DMS153 treated with DMSO at 0.1 percent for 48 hours (cell line): ENCODE results near the gene TMEM190.
"Not testable (repeated sequence)": the region's sequence is repeated elsewhere in the genome, so short reads cannot be mapped to it uniquely, and the experiment has no call there.

Experiments used
- DNase-seq: peaks from one replicate; lab custom pipeline; 2025; ENCODE audit not compliant: unreplicated experiment; lab: John Stamatoyannopoulos, UW

The TMEM190 gene

GRCh38 chr19:55389386-55390317 lies 13.0 kb downstream of the TMEM190 start:
- DNase-seq, result no peak

DNA sequence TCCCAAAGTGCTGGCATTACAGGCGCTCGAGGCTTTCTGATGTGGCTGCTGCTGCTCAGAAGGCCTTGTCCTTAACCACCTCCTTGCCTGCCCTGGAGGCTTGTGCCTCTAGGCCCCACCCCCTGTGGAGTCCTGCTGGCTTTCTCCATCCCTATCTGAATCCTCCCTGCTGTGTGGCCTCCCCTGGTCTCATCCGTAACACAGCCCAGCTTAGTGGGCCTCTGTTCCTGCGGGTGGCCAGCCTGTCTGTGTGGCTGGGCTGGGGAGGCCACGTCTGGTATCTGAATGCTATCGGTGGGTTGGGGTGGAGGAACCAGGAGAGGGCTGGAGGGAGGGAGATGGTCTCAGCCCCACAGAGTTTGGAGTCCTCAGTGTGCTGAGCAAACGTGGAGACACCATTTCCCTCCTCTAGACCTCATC lies 13.8 kb downstream of the TMEM190 start:
- DNase-seq, result no peak

- DNase-seq, result no peak
Measured at GRCh38 chr19:55391191-55391670, 14.6 kb downstream of the TMEM190 start.

- no peak for DNase-seq
Measured at GRCh38 chr19:55391702-55392615, 15.3 kb downstream of the TMEM190 start.

GRCh38 chr19:55392820-55393761 lies 16.5 kb downstream of the TMEM190 start:
- DNase-seq, result no peak

- DNase-seq, result no peak
Measured at GRCh38 chr19:55398200-55398925, 21.7 kb downstream of the TMEM190 start.

DNA sequence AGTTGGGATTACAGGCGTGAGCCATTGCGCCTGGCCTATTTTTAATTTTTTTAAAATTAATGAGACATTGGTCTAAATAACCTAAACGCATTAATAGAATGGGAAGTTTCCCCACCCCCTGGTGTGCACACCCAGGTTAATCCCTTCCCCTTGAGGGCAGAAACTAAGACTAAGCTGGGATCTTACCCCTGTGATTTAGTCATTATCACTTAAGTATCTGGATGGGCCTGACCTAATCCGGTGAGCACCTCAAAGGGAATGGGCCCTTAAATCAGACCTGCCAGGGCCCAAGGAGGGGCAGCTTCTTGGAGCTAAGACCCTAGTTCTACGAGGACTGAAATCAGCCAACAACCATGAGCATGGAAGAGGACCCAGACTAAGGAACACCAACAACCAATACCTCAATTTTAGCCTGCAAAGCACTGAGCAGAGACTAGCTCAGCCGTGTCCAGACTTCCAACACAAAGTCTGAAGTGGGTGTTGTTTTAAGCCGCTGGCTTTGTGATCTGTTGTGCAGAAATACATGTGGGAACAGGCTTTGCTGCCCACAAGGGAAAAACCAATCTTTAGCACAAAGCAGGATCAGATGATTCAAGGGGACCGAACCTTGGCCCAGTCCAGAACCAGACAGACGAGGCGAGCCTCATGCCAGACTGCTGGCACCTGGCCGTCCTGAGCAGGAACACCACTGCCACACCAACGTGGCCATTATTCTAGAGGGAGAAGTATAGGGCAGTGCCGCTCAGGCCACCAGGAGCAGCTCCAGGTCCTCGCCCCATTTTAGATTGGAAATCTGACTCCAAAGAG lies 23.9 kb downstream of the TMEM190 start:
- no peak for DNase-seq

DNA sequence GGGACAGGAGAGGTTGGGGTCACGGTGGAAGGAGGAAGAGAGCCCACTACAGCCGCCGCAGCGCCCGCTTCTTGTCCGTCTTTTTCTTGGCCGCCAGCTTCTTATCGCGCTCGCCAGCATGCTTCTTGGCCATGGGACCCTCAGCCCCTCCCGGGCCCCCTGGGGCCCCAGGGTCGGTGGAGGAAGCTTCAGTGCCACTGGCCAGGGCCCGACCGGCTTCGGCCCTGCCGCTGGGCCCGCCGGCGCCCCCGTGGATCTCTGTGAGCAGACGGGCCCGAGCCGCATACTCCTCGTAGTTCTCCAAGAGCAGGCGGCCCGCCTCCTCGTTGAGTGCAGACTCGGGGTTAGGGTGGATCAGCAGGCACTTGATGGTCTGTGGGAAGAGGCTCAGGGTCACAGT lies 24.8 kb downstream of the TMEM190 start:
- DNase-seq, result not testable (repeated sequence)

GRCh38 chr19:55402509-55402908 lies 25.9 kb downstream of the TMEM190 start:
- no peak for DNase-seq

- DNase-seq, result no peak
Measured at GRCh38 chr19:55405638-55406037, 29.0 kb downstream of the TMEM190 start.

GRCh38 chr19:55406091-55406825 lies 29.6 kb downstream of the TMEM190 start:
- DNase-seq, result no peak

- DNase-seq, result no peak
Measured at GRCh38 chr19:55406826-55407549, 30.4 kb downstream of the TMEM190 start.

DNA sequence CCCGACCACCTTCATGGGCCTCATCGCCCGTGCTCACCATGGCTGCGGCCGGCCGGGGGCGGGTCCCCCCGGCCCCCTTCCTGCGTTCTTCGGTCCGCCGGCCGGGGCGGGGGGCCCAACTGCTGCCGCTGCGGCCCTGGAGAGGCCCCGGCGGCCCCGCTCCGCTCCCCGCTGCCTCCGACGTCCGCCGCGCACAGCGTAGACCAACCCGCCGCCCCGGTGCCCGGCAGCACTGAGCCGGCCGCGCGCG lies 30.8 kb downstream of the TMEM190 start, which contains the start of gene UBE2S:
UBE2S (minus strand) TSS at position 239 of the 250 bp plus-strand sequence; CDS start at position 40, 199 bp downstream.
- DNase-seq, result not testable (repeated sequence)

GRCh38 chr19:55407800-55408532 lies 31.3 kb downstream of the TMEM190 start:
- DNase-seq, result peak; percentile 97

GRCh38 chr19:55408533-55408872 lies 31.9 kb downstream of the TMEM190 start:
- DNase-seq, result no peak

GRCh38 chr19:55409179-55409578 lies 32.6 kb downstream of the TMEM190 start:
- DNase-seq, result not testable (repeated sequence)

DNA sequence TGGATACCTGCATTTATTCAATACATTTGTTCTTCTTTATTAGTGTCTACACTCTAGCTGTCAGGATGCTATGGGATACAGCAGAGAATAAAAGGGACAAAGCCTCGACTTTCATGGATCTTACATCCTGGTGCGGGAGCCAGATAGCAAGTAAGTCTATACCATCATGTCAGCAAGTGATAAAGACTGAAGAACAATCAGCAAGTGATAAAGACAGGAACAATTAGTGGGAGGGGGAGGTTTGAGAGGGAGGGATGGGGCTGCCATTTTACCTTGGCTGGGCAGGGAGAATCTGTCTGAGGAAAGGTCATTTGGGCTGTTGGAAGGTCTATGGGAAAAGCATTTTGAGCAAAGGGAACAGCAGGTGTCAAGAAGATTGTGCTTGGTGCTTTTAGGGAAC lies 33.5 kb downstream of the TMEM190 start:
- DNase-seq, result no peak
